Activated CD4-positive, CD25-positive, alpha-beta regulatory T cell treated with anti-CD3 and anti-CD28 coated beads, Interleukin-2, amount 50 U/mL, for 24 hours (primary cell): ENCODE results near the gene PGGHG.
"Not testable (repeated sequence)": the region's sequence is repeated elsewhere in the genome, so short reads cannot be mapped to it uniquely, and the experiment has no call there.

Experiments
- ATAC-seq, 2 donors: fragments of 150-1000 bp; cut with Tn5 transposase; one replicate each; pipeline ENCODE4 v1.10.0; 2021; ENCODE audit warnings: mild to moderate bottlenecking in 1 of 2, moderate library complexity in 1 of 2

The PGGHG gene

GRCh38 chr11:330307-330693 is 41.4 kb downstream of the PGGHG start:
- ATAC-seq = no peak

- ATAC-seq = no peak
Measured at GRCh38 chr11:330694-331357, 41.9 kb downstream of the PGGHG start.

GRCh38 chr11:331358-332060 is 42.6 kb downstream of the PGGHG start:
- ATAC-seq = no peak

DNA sequence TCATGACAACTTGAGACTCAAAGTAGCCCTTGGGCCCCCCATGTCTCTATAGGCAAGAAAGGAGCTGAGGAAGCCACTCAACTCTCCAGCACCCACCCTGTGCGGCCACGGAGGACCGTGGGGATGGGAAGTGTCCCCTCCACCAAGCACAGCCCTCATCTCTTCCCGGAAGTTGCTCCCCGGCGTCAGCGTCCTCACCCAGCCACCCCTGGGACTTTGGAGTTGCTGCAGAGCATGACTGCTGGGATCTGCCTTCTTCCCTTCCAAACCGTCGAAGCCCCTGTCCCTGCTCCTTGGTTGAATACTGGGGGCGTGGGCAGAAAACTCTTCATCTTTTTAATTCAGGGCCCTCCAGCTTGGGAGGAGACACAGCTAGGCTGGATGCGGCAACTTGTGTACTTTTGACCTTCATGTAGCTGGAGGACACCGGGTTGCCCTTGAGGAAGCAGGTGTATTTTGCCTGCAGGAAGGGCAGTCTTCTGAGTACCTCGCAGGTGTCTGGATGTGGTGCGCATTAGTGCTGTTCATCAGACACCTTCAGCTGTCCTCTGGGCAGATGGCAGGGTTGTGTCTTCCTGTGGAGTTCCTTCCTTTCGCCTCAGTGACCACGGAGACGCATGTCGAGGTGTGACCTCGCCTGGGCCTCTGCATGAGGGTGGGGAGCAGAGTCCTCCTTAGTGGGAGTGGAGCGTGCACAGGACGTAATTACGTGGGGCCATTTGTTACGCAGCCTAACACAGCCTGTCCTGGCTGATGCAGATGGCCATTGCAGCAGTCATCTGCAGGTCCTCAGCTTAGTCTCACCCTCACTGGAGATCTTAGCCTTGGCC is 43.9 kb downstream of the PGGHG start:
- no peak for ATAC-seq

GRCh38 chr11:333616-334263 is 44.8 kb downstream of the PGGHG start:
- ATAC-seq = not testable (repeated sequence)

DNA sequence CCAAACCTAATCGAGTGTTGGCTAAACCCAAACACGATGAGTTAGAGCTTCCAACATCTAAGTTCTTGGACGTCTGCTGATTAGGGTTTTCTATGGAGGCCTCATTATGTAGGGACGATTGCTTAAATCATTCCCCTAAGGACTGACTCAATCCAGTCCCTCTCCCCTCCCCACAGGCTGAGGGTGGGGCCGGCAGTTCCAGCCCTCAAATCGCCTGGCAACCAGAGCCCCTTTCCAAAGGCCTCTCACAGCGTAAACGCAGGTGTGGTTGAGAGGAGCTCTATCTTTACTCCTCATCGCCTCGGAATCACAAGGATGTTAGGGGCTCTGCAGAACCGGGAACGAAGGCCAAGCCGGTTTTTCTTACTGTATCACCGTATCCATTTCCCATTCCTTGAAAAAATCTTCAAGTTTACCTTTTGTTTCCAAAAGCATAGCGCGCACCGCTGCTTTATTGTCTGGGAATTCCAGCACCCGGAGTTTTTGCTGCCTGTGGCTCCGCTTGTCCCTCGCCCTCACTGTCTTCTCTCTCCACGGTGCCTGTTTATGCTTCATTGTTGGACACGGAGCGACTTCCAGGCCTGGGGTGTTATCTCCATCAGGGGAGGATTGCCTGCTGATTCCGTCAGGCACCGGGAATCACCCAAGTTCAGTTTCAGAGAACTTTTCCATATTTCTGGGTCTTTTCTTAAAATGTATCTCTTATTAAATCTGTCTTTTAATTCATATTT is 45.5 kb downstream of the PGGHG start:
- ATAC-seq = no peak

DNA sequence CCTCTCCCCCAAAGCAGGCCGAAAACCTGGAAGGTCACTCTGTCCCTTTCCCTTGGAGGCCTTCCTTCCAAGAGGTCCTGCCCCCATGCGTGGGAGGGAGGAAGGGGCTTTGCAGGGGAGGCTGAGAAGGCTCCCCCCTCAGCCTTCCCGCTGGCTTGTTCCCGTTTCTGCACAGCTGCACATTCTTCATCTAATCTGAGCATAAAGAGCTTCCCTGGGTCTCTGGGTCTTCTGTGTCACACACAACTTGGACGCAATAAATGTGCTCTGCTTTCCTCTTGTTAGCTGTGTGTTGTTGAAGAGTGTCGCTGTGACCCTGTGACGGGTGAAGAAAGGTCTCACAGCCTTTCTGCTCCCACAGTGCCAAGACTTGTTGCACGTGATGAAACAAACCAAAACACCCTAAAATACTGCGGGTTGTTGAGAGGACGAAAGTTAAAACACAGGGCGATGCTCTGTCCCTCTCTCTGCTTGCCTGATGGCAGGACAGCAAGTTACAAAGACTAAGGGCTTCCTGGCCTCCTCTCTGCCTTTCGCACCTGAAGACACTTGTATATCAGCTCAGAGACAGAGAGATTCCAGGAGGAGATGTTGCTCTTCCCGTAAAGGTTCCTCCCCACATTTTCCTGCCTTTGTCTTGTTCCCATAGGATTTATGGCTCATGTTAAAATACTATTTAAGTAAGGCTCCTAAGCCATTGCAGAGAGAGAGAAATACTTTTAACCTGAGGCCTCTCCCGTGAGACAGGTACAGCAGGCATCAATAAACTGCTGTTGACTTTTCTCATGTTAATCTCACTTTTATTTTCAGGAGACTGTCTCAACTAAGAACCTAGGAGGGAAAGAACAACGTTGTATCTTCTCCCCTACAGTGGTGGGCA is 47.1 kb downstream of the PGGHG start:
- no peak for ATAC-seq

GRCh38 chr11:336659-337198 is 47.8 kb downstream of the PGGHG start:
- no peak for ATAC-seq

GRCh38 chr11:337711-338110 is 48.8 kb downstream of the PGGHG start:
- no peak for ATAC-seq

- no peak for ATAC-seq
Measured at GRCh38 chr11:339963-340362, 51.0 kb downstream of the PGGHG start.

GRCh38 chr11:340539-341512 is 51.9 kb downstream of the PGGHG start:
- no peak for ATAC-seq

GRCh38 chr11:342328-342727 is 53.4 kb downstream of the PGGHG start:
- no peak for ATAC-seq

- ATAC-seq = no peak
Measured at GRCh38 chr11:344836-345578, 56.1 kb downstream of the PGGHG start.
